Upper lobe of left lung (tissue), 6 donors: ENCODE results near the gene WFDC1. TPM values are rescaled to one million over a fixed set of nuclear protein-coding genes. Genes with fewer than 3 reads are reported as not detected.

Experiments
- small RNA-seq, 4 donors: library from RNA; depleted of rRNA; stranded (forward); fragments of <200 nt; gene quantifications; one replicate each; pipeline ENCODE3, GENCODE V24; 2016
- total RNA-seq, 6 donors: library from RNA; depleted of rRNA in 4 of 6; stranded (reverse); fragments of >200 nt in 4 of 6; gene quantifications; one replicate each; pipeline versions ENCODE4 v1.1.0 to v1.2.1, GENCODE V29; 2016 to 2021
- donor health status: DM: no; HTN: no; CAD: no; lungs with moderate emphysema.
- donor health status: DM: no; HTN: yes; CAD: no; lungs with severe emphysema.

The WFDC1 gene
- total RNA-seq, 6 donors from 2014 or later: 3.5 to 63.0 (median 10.2) TPM

Small RNA genes within 50 kb of the gene (small RNA-seq; reads per million reads assigned to genes)
- 0 reads per million in 4 donors for gene RNA5SP433

Other genes starting within 250 kb of the WFDC1 start
- gene MBTPS1, start 177.9 kb upstream of the WFDC1 start, total RNA-seq: 100 to 1,000 TPM in 4 of 6 donors, 10 to 100 TPM in 2; 83.6 to 156 (median 105) TPM
- gene HSDL1, start 149.7 kb upstream of the WFDC1 start, total RNA-seq: 10 to 100 TPM in 5 of 6 donors, 1 to 10 TPM in 1; 7.2 to 25.7 (median 19.0) TPM
- gene DNAAF1, start 149.6 kb upstream of the WFDC1 start, total RNA-seq: 10 to 100 TPM in 5 of 6 donors, under 1 TPM in 1; 0.97 to 58.7 (median 28.5) TPM
- 100 to 1,000 TPM in 2 of 6 donors, 10 to 100 TPM in 4; 23.2 to 227 (median 65.0) TPM for gene TAF1C, start 107.8 kb upstream of the WFDC1 start, total RNA-seq
- 1 to 10 TPM in 1 of 6 donors, not detected in 5; 1.1 TPM for gene ADAD2, start 103.7 kb upstream of the WFDC1 start, total RNA-seq
- gene KCNG4, start 54.9 kb upstream of the WFDC1 start, total RNA-seq: not detected
- gene ATP2C2, start 73.7 kb downstream of the WFDC1 start, total RNA-seq: 100 to 1,000 TPM in 2 of 6 donors, 10 to 100 TPM in 4; 36.6 to 153 (median 61.5) TPM
- gene MEAK7, start 209.8 kb downstream of the WFDC1 start, total RNA-seq: 10 to 100 TPM in 5 of 6 donors, 1 to 10 TPM in 1; 8.5 to 32.8 (median 12.2) TPM